Stimulated activated CD8-positive, alpha-beta memory T cell treated with anti-CD3 and anti-CD28 coated beads, Interleukin-7, amount 100 ng/mL, for 4 hours (primary cell): ENCODE data around the gene UBE2I.

Source experiments
- DNase-seq, 2 donors: peaks; one replicate each; pipeline ENCODE4 v3.0.0-alpha.2; 2020; ENCODE audit warnings: low read depth in 2 of 2

The UBE2I gene

GRCh38 chr16:1330931-1331711 is 21.7 kb downstream of the UBE2I start:
- no peak for DNase-seq

- peak in 1 of 2 donors; percentile 33 for DNase-seq
Measured at GRCh38 chr16:1331712-1332617, 22.5 kb downstream of the UBE2I start.

GRCh38 chr16:1332618-1333148 is 23.2 kb downstream of the UBE2I start:
- DNase-seq: no peak

- peak in 1 of 2 donors; percentile 45 for DNase-seq
Measured at GRCh38 chr16:1333149-1333812, 23.8 kb downstream of the UBE2I start, which contains the start of gene BAIAP3. TSS of gene BAIAP3 (plus strand) at chr16:1333645. CDS start at chr16:1338550, 4,905 bp downstream.

GRCh38 chr16:1333854-1334700 is 24.6 kb downstream of the UBE2I start:
- no peak for DNase-seq

GRCh38 chr16:1334739-1335138 is 25.3 kb downstream of the UBE2I start:
- DNase-seq: no peak

- no peak for DNase-seq
Measured at GRCh38 chr16:1335211-1335971, 26.0 kb downstream of the UBE2I start.

- DNase-seq: no peak
Measured at GRCh38 chr16:1335996-1336395, 26.6 kb downstream of the UBE2I start.

- DNase-seq: no peak
Measured at GRCh38 chr16:1336619-1337018, 27.2 kb downstream of the UBE2I start.

- no peak for DNase-seq
Measured at GRCh38 chr16:1337486-1337885, 28.1 kb downstream of the UBE2I start.

GRCh38 chr16:1338119-1338730 is 28.8 kb downstream of the UBE2I start:
- DNase-seq: no peak

GRCh38 chr16:1338855-1339675 is 29.6 kb downstream of the UBE2I start:
- no peak for DNase-seq

- no peak for DNase-seq
Measured at GRCh38 chr16:1340730-1341494, 31.5 kb downstream of the UBE2I start.

- DNase-seq: no peak
Measured at GRCh38 chr16:1341495-1342420, 32.3 kb downstream of the UBE2I start.

- peak; percentile 86 to 94 for DNase-seq
Measured at GRCh38 chr16:1342526-1343427, 33.3 kb downstream of the UBE2I start.
